ENCODE data around the gene KRTAP4-7. TPM values are rescaled to one million over a fixed set of nuclear protein-coding genes. Genes with fewer than 3 reads are reported as not detected.

KRTAP4-7 gene
- total RNA-seq, 1 experiment from 2014 or later: not detected

GRCh38 chr17:41096055-41096454, 12.1 kb downstream of the KRTAP4-7 start:
- H3K36me3 Mint-ChIP-seq (ENCODE audit: insufficient read depth in 1 of 3, low read depth in 3 of 3): peaks cover 0 to 22% (median 12%) of the 10 kb centered on the region in 3 experiments; a peak in 5 of 7 replicates
- no CpG with 5 or more reads among the region's 7 CpGs for WGBS (ENCODE audit: extremely low coverage, insufficient read length, low lambda C conversion rate)
- Histone ChIP-seq H4K20me1 (ENCODE audit: control insufficient read depth, insufficient read depth, insufficient read length) (no peaks in the 10 kb centered on the region), H2BK12ac (ENCODE audit: insufficient read length, low read depth, low read length) (no peak overlapping the region), H4K8ac (replicated peaks; ENCODE audit: insufficient read length, low read depth, low read length) (no peak overlapping the region), H3K79me1 (ENCODE audit: insufficient read depth, low read depth, low read length, poor library complexity, severe bottlenecking) (no peaks in the 10 kb centered on the region), H3K56ac (ENCODE audit: insufficient read length, low read depth, low read length) (no peak overlapping the region), H3K4ac (ENCODE audit: low read depth, low read length) (no peak overlapping the region), H2AK5ac (ENCODE audit: insufficient read length, low read length) (no peak overlapping the region), H4K91ac (ENCODE audit: insufficient read length, low read depth, low read length) (no peak overlapping the region), H3K9ac (ENCODE audit: extremely low read depth, insufficient read length, low read length) (no peak overlapping the region), H2BK120ac (ENCODE audit: low read depth, low read length, poor library complexity, severe bottlenecking) (no peak overlapping the region), H3K27ac (ENCODE audit: insufficient read length, low read depth, low read length) (no peak overlapping the region), H3K9me3 (ENCODE audit: control insufficient read depth, low read depth, low read length) (no peaks in the 10 kb centered on the region), H3K4me2 (ENCODE audit: insufficient read depth, insufficient read length, low read length) (no peak overlapping the region), H3T11ph (ENCODE audit: low read length) (no peak overlapping the region), H3K14ac (ENCODE audit: insufficient read depth, low read length) (no peak overlapping the region), H4K5ac (ENCODE audit: insufficient read length, low read depth, low read length) (no peak overlapping the region), H2AFZ (ENCODE audit: low read length) (no peak overlapping the region), H3K27me3 (ENCODE audit: insufficient read depth, low read length) (no peaks in the 10 kb centered on the region), H2BK5ac (ENCODE audit: insufficient read length, low read length) (no peak overlapping the region), H3K23ac (ENCODE audit: insufficient read length, low read depth, low read length) (no peak overlapping the region), H3K4me1 (ENCODE audit: insufficient read depth, low read length) (no peaks in the 10 kb centered on the region), H3K18ac (ENCODE audit: insufficient read length, low read depth, low read length) (no peak overlapping the region), H2BK20ac (ENCODE audit: low read depth, low read length, poor library complexity, severe bottlenecking) (no peak overlapping the region), H2BK15ac (ENCODE audit: low read depth, low read length) (no peak overlapping the region), H3K23me2 (ENCODE audit: insufficient read length, low read depth, low read length, poor library complexity, severe bottlenecking) (no peaks in the 10 kb centered on the region), H3K79me2 (ENCODE audit: insufficient read depth, low read length) (no peaks in the 10 kb centered on the region)
- TF ChIP-seq CTCF (conservative IDR thresholded peaks at IDR 0.05): no peak
- no peaks in the 10 kb centered on the region for H3K27me3 Mint-ChIP-seq (ENCODE audit: low read depth)
- H3K27ac Mint-ChIP-seq: no peak overlapping the region; a peak in 1 of 7 replicates
- no peak overlapping the region for H3K4me3 Mint-ChIP-seq
- H3K9me3 Mint-ChIP-seq: peaks cover 15 to 24% of the 10 kb centered on the region in 2 experiments; a peak in 4 of 5 replicates
- H3K4me1 Mint-ChIP-seq: peaks cover 22 to 30% of the 10 kb centered on the region in 2 experiments
- no peak for DNase-seq
